IgD-negative memory B cell (primary cell): ENCODE data around the gene CUX1. TPM values are rescaled to one million over a fixed set of nuclear protein-coding genes. Genes with fewer than 3 reads are reported as not detected.
A peak's percentile ranks its signal among the peaks of the same experiment; 100 is the strongest.
"Not testable (repeated sequence)": the region's sequence is repeated elsewhere in the genome, so short reads cannot be mapped to it uniquely, and the experiment has no call there.

Source experiments
- H3K27ac Mint-ChIP-seq, 3 donors: one replicate each; pipeline ENCODE4 v1.8.0; 2020 to 2022; ENCODE audit warnings: mild to moderate bottlenecking in 3 of 3, mixed read lengths in 3 of 3, moderate library complexity in 1 of 3
- H3K27me3 Mint-ChIP-seq: one replicate; pipeline ENCODE4 v1.8.0; 2021; ENCODE audit warnings: mixed read lengths
- H3K36me3 Mint-ChIP-seq: one replicate; pipeline ENCODE4 v1.8.0; 2020; ENCODE audit warnings: mild to moderate bottlenecking, mixed read lengths
- H3K4me1 Mint-ChIP-seq, 3 donors: one replicate each; pipeline ENCODE4 v1.8.0; 2020 to 2022; ENCODE audit warnings: mixed read lengths in 3 of 3, mild to moderate bottlenecking in 1 of 3
- H3K4me3 Mint-ChIP-seq, 4 donors: one replicate each; pipeline ENCODE4 v1.8.0; 2020 to 2022; ENCODE audit warnings: mild to moderate bottlenecking in 4 of 4, mixed read lengths in 4 of 4, moderate library complexity in 3 of 4
- H3K9me3 Mint-ChIP-seq, 3 donors: one replicate each; pipeline ENCODE4 v1.8.0; 2020 to 2021; ENCODE audit warnings: mixed read lengths in 3 of 3, mild to moderate bottlenecking in 1 of 3
- polyA plus RNA-seq: library from polyadenylated mRNA; unstranded; fragments of 300-500 nt; fragmentation: Illumina TruSeq; gene quantifications from one replicate; pipeline ENCODE4 v1.2.3, GENCODE V29; 2021

Gene CUX1
- polyA plus RNA-seq, 1 donor from 2014 or later: 22.2 TPM

GRCh38 chr7:102125127-102125596, 307.7 kb downstream of the CUX1 start:
- peaks cover 3% of the 10 kb centered on the region for H3K36me3 Mint-ChIP-seq
- H3K27me3 Mint-ChIP-seq: no peaks in the 10 kb centered on the region
- H3K9me3 Mint-ChIP-seq: no peaks in the 10 kb centered on the region
- peaks cover 7 to 20% (median 12%) of the 10 kb centered on the region in 3 donors for H3K4me1 Mint-ChIP-seq
- peak overlapping the region in 1 of 3 donors; percentile 3 for H3K27ac Mint-ChIP-seq
- H3K4me3 Mint-ChIP-seq: no peak overlapping the region

GRCh38 chr7:102128303-102128702, 310.9 kb downstream of the CUX1 start:
- H3K9me3 Mint-ChIP-seq: no peaks in the 10 kb centered on the region
- no peak overlapping the region for H3K4me3 Mint-ChIP-seq

GRCh38 chr7:102129636-102130370, 312.4 kb downstream of the CUX1 start:
- Mint-ChIP-seq H3K36me3 (peaks cover 5% of the 10 kb centered on the region), H3K27me3 (no peaks in the 10 kb centered on the region), H3K27ac (peak overlapping the region in 1 of 3 donors; percentile 74), H3K4me3 (no peak overlapping the region), H3K4me1 (peaks cover 0 to 5% (median 0%) of the 10 kb centered on the region in 3 donors), H3K9me3 (no peaks in the 10 kb centered on the region)

More at GRCh38 chr7:102128303-102128702, 310.9 kb downstream of the CUX1 start:
- Mint-ChIP-seq H3K27me3 (no peaks in the 10 kb centered on the region), H3K27ac (no peak overlapping the region), H3K4me1 (peaks cover 0 to 10% (median 5%) of the 10 kb centered on the region in 3 donors), H3K36me3 (peaks cover 5% of the 10 kb centered on the region)

GRCh38 chr7:102132209-102132752, 314.9 kb downstream of the CUX1 start:
- H3K27ac Mint-ChIP-seq: no peak overlapping the region

GRCh38 chr7:102138676-102139075, 321.2 kb downstream of the CUX1 start:
- Mint-ChIP-seq H3K4me3 (no peak overlapping the region), H3K36me3 (peaks cover 6% of the 10 kb centered on the region), H3K27ac (no peak overlapping the region), H3K27me3 (no peaks in the 10 kb centered on the region), H3K9me3 (peaks cover 0 to 2% (median 0%) of the 10 kb centered on the region in 3 donors), H3K4me1 (peaks cover 7 to 9% (median 8%) of the 10 kb centered on the region in 3 donors)

More at GRCh38 chr7:102132209-102132752, 314.9 kb downstream of the CUX1 start:
- peaks cover 4% of the 10 kb centered on the region for H3K36me3 Mint-ChIP-seq
- H3K9me3 Mint-ChIP-seq: no peaks in the 10 kb centered on the region
- no peak overlapping the region for H3K4me3 Mint-ChIP-seq
- no peaks in the 10 kb centered on the region for H3K4me1 Mint-ChIP-seq
- H3K27me3 Mint-ChIP-seq: no peaks in the 10 kb centered on the region

GRCh38 chr7:102140952-102141370, 323.5 kb downstream of the CUX1 start:
- H3K27me3 Mint-ChIP-seq: no peaks in the 10 kb centered on the region
- H3K4me3 Mint-ChIP-seq: peak overlapping the region in 2 of 4 donors; percentile 86 to 87
- peaks cover 7 to 9% (median 8%) of the 10 kb centered on the region in 3 donors for H3K4me1 Mint-ChIP-seq
- H3K9me3 Mint-ChIP-seq: peaks cover 0 to 2% (median 0%) of the 10 kb centered on the region in 3 donors
- H3K27ac Mint-ChIP-seq: peak overlapping the region in 2 of 3 donors; percentile 49 to 58
- H3K36me3 Mint-ChIP-seq: peaks cover 5% of the 10 kb centered on the region

- H3K4me1 Mint-ChIP-seq: peaks cover 9 to 15% (median 9%) of the 10 kb centered on the region in 3 donors
- not testable (repeated sequence) for H3K36me3 Mint-ChIP-seq, H3K4me3 Mint-ChIP-seq, H3K9me3 Mint-ChIP-seq, H3K27me3 Mint-ChIP-seq, H3K27ac Mint-ChIP-seq
Observed at GRCh38 chr7:102142433-102142832, 325.0 kb downstream of the CUX1 start.

- no peak overlapping the region for H3K4me3 Mint-ChIP-seq
- H3K9me3 Mint-ChIP-seq: peaks cover 0 to 2% (median 0%) of the 10 kb centered on the region in 3 donors
- peaks cover 4% of the 10 kb centered on the region for H3K36me3 Mint-ChIP-seq
- no peak overlapping the region for H3K27ac Mint-ChIP-seq
- peaks cover 4 to 9% (median 4%) of the 10 kb centered on the region in 3 donors for H3K4me1 Mint-ChIP-seq
- no peaks in the 10 kb centered on the region for H3K27me3 Mint-ChIP-seq
Observed at GRCh38 chr7:102146122-102146521, 328.7 kb downstream of the CUX1 start.

GRCh38 chr7:102147008-102147407, 329.6 kb downstream of the CUX1 start:
- Mint-ChIP-seq H3K27ac (no peak overlapping the region), H3K27me3 (no peaks in the 10 kb centered on the region), H3K9me3 (no peaks in the 10 kb centered on the region), H3K36me3 (peaks cover 5% of the 10 kb centered on the region), H3K4me1 (peaks cover 2 to 6% (median 2%) of the 10 kb centered on the region in 3 donors), H3K4me3 (no peak overlapping the region)

GRCh38 chr7:102148799-102149198, 331.4 kb downstream of the CUX1 start:
- Mint-ChIP-seq H3K36me3 (peaks cover 3% of the 10 kb centered on the region), H3K27me3 (no peaks in the 10 kb centered on the region), H3K9me3 (no peaks in the 10 kb centered on the region), H3K4me1 (peaks cover 2 to 6% (median 2%) of the 10 kb centered on the region in 3 donors), H3K27ac (peak overlapping the region in 1 of 3 donors; percentile 43), H3K4me3 (no peak overlapping the region)

- peaks cover 2 to 6% (median 2%) of the 10 kb centered on the region in 3 donors for H3K4me1 Mint-ChIP-seq
- no peaks in the 10 kb centered on the region for H3K27me3 Mint-ChIP-seq
- no peaks in the 10 kb centered on the region for H3K9me3 Mint-ChIP-seq
- H3K36me3 Mint-ChIP-seq: peaks cover 3% of the 10 kb centered on the region
- H3K27ac Mint-ChIP-seq: no peak overlapping the region
- H3K4me3 Mint-ChIP-seq: no peak overlapping the region
Observed at GRCh38 chr7:102149416-102149815, 332.0 kb downstream of the CUX1 start.

- no peak overlapping the region for H3K4me3 Mint-ChIP-seq
- H3K4me1 Mint-ChIP-seq: peaks cover 2 to 6% (median 2%) of the 10 kb centered on the region in 3 donors
- no peak overlapping the region for H3K27ac Mint-ChIP-seq
- no peaks in the 10 kb centered on the region for H3K27me3 Mint-ChIP-seq
- no peaks in the 10 kb centered on the region for H3K9me3 Mint-ChIP-seq
- peaks cover 3% of the 10 kb centered on the region for H3K36me3 Mint-ChIP-seq
Observed at GRCh38 chr7:102150266-102150665, 332.8 kb downstream of the CUX1 start.

- no peak overlapping the region for H3K4me3 Mint-ChIP-seq
- no peaks in the 10 kb centered on the region for H3K4me1 Mint-ChIP-seq
- no peaks in the 10 kb centered on the region for H3K9me3 Mint-ChIP-seq
- H3K27me3 Mint-ChIP-seq: no peaks in the 10 kb centered on the region
- peak overlapping the region in 1 of 3 donors; percentile 16 for H3K27ac Mint-ChIP-seq
- peaks cover 3% of the 10 kb centered on the region for H3K36me3 Mint-ChIP-seq
Observed at GRCh38 chr7:102152672-102153598, 335.5 kb downstream of the CUX1 start.

GRCh38 chr7:102153599-102153946, 336.1 kb downstream of the CUX1 start:
- no peaks in the 10 kb centered on the region for H3K9me3 Mint-ChIP-seq
- no peaks in the 10 kb centered on the region for H3K4me1 Mint-ChIP-seq
- no peak overlapping the region for H3K27ac Mint-ChIP-seq
- no peak overlapping the region for H3K4me3 Mint-ChIP-seq
- H3K36me3 Mint-ChIP-seq: peaks cover 5% of the 10 kb centered on the region
- H3K27me3 Mint-ChIP-seq: no peaks in the 10 kb centered on the region

GRCh38 chr7:102154425-102154824, 337.0 kb downstream of the CUX1 start:
- Mint-ChIP-seq H3K36me3 (peaks cover 5% of the 10 kb centered on the region), H3K9me3 (no peaks in the 10 kb centered on the region), H3K27me3 (no peaks in the 10 kb centered on the region), H3K27ac (no peak overlapping the region), H3K4me1 (no peaks in the 10 kb centered on the region), H3K4me3 (no peak overlapping the region)
